Peyer's patch (tissue), 4 donors: ENCODE results near the gene GLIS1.

Experiments used
- POLR2A ChIP-seq, 2 donors: fragments of 450-650 bp; IDR thresholded peaks; one replicate each; pipeline ENCODE4 v1.5.1; 2017; ENCODE audit warnings: antibody characterized with exemption in 2 of 2, mild to moderate bottlenecking in 2 of 2, moderate library complexity in 2 of 2
- TF ChIP-seq, protein P1 (sequence below), 6 experiments: fragments of 450-650 bp in 4 of 6; fragments of 200-600 bp in 2 of 6; sonication (generic) in 1 of 6; IDR thresholded peaks; one replicate each; pipeline ENCODE4 v1.5.1; 2017 to 2019; ENCODE audit warnings: antibody characterized with exemption in 6 of 6, mild to moderate bottlenecking in 3 of 6, moderate library complexity in 1 of 6

DNA sequence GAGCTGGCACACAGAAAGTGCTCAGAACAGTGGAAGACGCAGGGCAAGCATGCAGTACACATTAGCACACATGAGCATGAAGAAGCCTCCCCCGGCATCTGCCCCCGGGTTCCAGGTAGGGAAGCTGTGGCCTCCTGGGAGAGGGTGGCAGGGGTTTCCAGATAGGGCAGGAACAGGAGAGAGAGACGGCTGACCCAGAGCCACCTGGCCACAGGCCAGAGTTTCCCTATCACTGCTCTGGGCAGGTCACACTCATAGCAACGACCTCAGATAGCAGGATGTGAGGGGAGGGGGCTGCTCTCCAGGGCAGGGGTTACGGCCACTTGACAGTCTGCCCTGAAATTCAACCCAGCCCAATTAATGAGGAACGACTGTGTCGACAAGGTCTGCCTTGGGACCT is 36.6 kb downstream of the GLIS1 start:
- TF ChIP-seq, protein P1, sequence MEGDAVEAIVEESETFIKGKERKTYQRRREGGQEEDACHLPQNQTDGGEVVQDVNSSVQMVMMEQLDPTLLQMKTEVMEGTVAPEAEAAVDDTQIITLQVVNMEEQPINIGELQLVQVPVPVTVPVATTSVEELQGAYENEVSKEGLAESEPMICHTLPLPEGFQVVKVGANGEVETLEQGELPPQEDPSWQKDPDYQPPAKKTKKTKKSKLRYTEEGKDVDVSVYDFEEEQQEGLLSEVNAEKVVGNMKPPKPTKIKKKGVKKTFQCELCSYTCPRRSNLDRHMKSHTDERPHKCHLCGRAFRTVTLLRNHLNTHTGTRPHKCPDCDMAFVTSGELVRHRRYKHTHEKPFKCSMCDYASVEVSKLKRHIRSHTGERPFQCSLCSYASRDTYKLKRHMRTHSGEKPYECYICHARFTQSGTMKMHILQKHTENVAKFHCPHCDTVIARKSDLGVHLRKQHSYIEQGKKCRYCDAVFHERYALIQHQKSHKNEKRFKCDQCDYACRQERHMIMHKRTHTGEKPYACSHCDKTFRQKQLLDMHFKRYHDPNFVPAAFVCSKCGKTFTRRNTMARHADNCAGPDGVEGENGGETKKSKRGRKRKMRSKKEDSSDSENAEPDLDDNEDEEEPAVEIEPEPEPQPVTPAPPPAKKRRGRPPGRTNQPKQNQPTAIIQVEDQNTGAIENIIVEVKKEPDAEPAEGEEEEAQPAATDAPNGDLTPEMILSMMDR (IDR thresholded peaks at IDR 0.05): no peak
- TF ChIP-seq POLR2A (IDR thresholded peaks at IDR 0.05): no peak
